NB4 (cell line): Measurements from ENCODE around the gene STK39.

Experiments
- DNase-seq: peaks from one replicate; pipeline ENCODE4 v3.0.0; 2010; ENCODE audit warnings: low read depth
- H3K4me3 ChIP-seq: one replicate; pipeline ENCODE4 v1.5.1; 2011; ENCODE audit warnings: mild to moderate bottlenecking, low read depth, low read length, moderate library complexity
- MYC ChIP-seq: IDR thresholded peaks from 2 replicates; pipeline ENCODE4 v1.6.1; 2011; ENCODE audit warnings: low read depth, low read length
- POLR2A ChIP-seq: IDR thresholded peaks from 2 replicates; pipeline ENCODE4 v1.6.1; 2011; ENCODE audit warnings: mild to moderate bottlenecking; ENCODE audit not compliant: insufficient read length; ENCODE audit errors: extremely low read depth
- TF ChIP-seq, protein P1 (sequence below): IDR thresholded peaks from one replicate; pipeline ENCODE4 v1.5.1; 2012; ENCODE audit warnings: low read depth, low read length
- TF ChIP-seq, protein P2 (sequence below): IDR thresholded peaks from 2 replicates; pipeline ENCODE4 v1.6.1; 2011; ENCODE audit warnings: low read depth, low read length

Gene STK39

DNA sequence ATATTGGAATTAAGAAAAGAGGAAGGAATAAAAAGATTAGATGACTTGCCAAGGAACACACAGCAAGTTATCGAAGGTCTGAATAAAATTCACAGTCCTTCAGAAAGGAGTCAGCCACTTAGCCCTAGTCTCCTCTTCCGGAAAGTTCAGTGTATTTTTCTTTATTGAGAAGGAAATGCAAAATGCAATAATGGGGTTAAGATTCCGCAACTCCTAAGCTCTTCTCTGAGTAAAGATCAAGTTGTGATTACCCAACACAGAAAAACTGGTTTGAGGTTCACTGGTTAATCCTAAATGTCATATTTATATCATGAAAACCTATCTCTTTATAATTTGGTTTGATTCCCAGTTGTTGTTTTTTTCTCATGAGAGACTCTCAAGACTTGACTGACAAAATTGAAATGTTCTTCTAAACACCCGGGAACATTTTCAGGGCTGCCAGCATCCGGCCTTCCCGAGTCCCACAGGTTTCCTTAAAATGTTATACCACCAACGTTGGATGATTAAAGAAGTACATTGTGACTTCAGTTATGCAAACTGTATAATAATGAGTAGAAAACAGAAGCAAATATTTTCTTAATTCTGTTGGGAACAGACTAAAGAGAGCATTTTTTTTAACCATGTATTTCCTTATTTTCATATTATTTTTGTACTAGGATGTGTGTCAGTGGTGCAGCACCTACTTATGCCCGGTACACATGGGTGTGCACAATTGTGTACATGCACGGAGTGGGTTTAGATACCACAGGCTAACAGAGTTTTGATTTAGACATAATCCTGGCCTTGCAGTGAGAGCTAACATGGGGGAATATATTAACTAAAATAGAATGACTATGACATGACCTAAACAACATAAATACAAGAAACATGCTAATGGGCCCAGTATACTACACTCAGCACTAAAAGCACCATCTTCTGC is 100.2 kb downstream of the STK39 start:
- TF ChIP-seq MYC: no peak
- TF ChIP-seq, protein P1, sequence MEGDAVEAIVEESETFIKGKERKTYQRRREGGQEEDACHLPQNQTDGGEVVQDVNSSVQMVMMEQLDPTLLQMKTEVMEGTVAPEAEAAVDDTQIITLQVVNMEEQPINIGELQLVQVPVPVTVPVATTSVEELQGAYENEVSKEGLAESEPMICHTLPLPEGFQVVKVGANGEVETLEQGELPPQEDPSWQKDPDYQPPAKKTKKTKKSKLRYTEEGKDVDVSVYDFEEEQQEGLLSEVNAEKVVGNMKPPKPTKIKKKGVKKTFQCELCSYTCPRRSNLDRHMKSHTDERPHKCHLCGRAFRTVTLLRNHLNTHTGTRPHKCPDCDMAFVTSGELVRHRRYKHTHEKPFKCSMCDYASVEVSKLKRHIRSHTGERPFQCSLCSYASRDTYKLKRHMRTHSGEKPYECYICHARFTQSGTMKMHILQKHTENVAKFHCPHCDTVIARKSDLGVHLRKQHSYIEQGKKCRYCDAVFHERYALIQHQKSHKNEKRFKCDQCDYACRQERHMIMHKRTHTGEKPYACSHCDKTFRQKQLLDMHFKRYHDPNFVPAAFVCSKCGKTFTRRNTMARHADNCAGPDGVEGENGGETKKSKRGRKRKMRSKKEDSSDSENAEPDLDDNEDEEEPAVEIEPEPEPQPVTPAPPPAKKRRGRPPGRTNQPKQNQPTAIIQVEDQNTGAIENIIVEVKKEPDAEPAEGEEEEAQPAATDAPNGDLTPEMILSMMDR: no peak
- TF ChIP-seq, protein P2, sequence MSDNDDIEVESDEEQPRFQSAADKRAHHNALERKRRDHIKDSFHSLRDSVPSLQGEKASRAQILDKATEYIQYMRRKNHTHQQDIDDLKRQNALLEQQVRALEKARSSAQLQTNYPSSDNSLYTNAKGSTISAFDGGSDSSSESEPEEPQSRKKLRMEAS: no peak
- TF ChIP-seq POLR2A: no peak
- no peak overlapping the region for H3K4me3 ChIP-seq
- DNase-seq: no peak

DNA sequence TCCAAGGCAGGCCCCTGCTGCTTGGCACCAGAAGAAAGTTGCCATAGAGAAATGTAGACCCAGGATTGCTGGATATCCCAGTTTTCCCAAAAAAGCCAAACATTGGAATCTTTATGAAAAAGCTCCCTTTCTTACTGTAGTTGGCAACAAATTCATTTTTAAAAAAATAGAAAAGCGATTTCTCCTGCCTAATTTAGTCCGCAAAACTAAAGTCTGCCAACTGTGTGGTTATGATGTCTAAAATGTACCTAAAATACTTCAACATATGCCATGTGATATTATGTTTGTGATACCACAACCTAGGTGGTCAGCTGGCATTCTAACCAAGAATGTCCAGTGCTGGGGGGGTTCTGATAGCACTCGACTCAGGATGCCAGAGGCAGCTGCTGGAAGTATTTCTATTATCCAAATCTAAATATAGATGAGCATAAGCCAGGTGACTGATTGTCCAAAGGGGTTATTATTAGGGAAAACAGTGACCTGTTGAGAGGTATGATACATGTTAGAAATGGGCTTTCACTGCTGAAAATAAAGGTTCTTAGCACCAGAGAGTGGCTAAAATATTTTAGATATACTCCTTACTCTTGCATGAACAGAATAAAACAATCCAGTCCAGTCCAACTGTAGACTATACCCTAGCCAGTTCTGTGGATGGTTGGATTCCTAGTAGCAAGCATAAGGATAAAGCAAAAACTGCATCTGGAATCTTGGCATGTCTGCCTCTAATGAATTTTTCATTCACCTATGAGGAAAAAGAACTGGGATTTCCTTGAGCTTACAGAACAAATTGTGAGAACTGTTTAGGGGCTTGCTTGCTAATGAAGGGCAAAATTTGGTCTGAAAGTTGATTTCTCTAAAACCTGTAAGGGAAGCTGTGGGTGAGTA is 101.7 kb downstream of the STK39 start:
- H3K4me3 ChIP-seq: no peak overlapping the region
- no peak for DNase-seq
- TF ChIP-seq, protein P2: no peak
- TF ChIP-seq, protein P1: no peak
- no peak for TF ChIP-seq MYC
- no peak for TF ChIP-seq POLR2A

DNA sequence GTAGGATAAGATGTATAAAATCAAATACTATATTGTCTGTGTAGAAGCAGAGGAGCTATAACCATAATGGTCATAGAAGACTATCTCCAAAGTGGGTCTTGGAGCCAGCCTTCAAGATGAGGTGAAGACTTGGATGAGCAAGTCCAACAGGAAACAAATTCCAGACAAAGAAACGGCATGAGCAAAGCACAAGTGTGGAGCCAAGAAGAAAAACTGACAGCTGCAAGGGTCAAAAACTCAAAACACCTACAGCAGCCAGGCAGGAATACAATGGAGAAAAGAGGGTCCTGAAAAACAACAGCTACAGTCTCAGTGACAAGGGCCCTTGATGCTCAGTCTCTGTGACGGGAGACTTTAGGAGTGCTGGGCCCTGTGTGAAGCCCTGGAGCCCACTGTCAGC is 102.4 kb downstream of the STK39 start:
- TF ChIP-seq POLR2A (no peak), MYC (no peak)
- TF ChIP-seq, protein P1: no peak
- TF ChIP-seq, protein P2: no peak
- no peak overlapping the region for H3K4me3 ChIP-seq
- no peak for DNase-seq

DNA sequence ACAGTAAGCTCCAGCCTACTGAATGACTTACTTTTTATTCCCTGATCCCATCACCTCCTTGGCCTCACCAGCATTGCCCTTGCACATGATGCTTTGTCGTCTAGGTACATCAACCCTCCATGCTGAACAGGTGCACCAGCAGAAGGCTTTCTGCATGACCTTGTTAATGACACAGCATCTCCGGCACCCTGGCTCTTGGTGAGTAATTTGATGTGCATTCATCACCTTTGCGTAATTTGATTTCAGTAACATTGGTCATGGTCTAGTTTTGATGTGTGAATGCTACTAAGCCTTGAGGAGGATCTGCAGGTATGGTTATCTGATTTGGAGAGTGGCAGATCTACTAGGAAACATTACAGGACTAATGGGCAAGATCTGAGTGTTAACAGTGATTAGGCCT is 103.6 kb downstream of the STK39 start:
- TF ChIP-seq, protein P2: no peak
- no peak for TF ChIP-seq POLR2A
- TF ChIP-seq MYC: no peak
- TF ChIP-seq, protein P1: no peak
- DNase-seq: no peak
- H3K4me3 ChIP-seq: no peak overlapping the region

DNA sequence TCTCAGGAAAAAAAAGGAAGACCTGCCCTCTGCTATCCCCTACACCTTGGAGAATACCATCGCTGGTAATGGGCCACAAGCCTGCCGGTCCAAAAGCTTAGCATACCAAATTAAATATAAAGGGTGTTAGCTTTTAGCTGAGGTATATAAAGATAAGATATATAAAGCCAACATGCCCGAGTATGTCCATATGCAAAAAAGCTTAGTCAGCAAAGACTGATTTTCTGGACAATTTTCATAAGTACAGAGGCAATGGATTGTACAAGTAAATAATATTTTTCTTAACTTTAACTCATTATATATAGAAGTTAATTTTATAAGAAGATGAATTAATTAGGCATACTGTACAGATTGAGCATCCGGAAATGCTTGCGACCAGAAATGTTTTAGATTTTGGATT is 106.5 kb downstream of the STK39 start:
- TF ChIP-seq POLR2A: no peak
- no peak for TF ChIP-seq MYC
- TF ChIP-seq, protein P1: no peak
- TF ChIP-seq, protein P2: no peak
- H3K4me3 ChIP-seq: no peak overlapping the region
- no peak for DNase-seq
